Measurements from ENCODE around the gene GRB10. TPM values are rescaled to one million over a fixed set of nuclear protein-coding genes. Genes with fewer than 3 reads are reported as not detected.

GRB10 gene
- total RNA-seq, 4 donors from 2014 or later = 8.8 to 55.7 (median 14.3) TPM

- DNase-seq = no peak
- 90 to 93% methylated on average over 3 to 9 of the region's 9 CpGs for WGBS, 2 donors (ENCODE audit: low coverage in 1 of 2)
- Histone ChIP-seq H3K27ac (no peak overlapping the region), H3K27me3 (no peaks in the 10 kb centered on the region), H3K36me3 (no peaks in the 10 kb centered on the region), H3K4me1 (no peaks in the 10 kb centered on the region), H3K4me3 (no peak overlapping the region), H3K9me3 (no peaks in the 10 kb centered on the region)
- in situ Hi-C loops (cut with MboI; ENCODE audit: low pct_ligation_motif_present in 1 of 4, low pct_unique_long_range_greater_than_20kb in 1 of 4, low sequenced_read_pairs in 3 of 4) (no loop called here), intact Hi-C loops (cut with DNase I; ENCODE audit: low total_unique reads) (no loop called here)
- TF ChIP-seq POLR2AphosphoS5 (IDR thresholded peaks at IDR 0.05) = no peak
- no peak for TF ChIP-seq CTCF (IDR thresholded peaks at IDR 0.05)
- no peak for TF ChIP-seq POLR2A (IDR thresholded peaks at IDR 0.05)
- no peak for TF ChIP-seq EP300 (IDR thresholded peaks at IDR 0.05; ENCODE audit: low read depth)
Observed at GRCh38 chr7:50540785-50541579, 241.7 kb downstream of the GRB10 start.

Other genes with a start within 250 kb of the GRB10 start
- 10 to 100 TPM; 16.1 to 71.3 (median 42.5) TPM for gene DDC, start 217.5 kb downstream of the GRB10 start, total RNA-seq